NCI-H2227 (cell line): ENCODE data around the gene RIPK3.
A peak's percentile ranks its signal among the peaks of the same experiment; 100 is the strongest.

Source experiments
- DNase-seq: peaks from one replicate; lab custom pipeline; 2025; ENCODE audit not compliant: unreplicated experiment; lab: John Stamatoyannopoulos, UW

Gene RIPK3

DNA sequence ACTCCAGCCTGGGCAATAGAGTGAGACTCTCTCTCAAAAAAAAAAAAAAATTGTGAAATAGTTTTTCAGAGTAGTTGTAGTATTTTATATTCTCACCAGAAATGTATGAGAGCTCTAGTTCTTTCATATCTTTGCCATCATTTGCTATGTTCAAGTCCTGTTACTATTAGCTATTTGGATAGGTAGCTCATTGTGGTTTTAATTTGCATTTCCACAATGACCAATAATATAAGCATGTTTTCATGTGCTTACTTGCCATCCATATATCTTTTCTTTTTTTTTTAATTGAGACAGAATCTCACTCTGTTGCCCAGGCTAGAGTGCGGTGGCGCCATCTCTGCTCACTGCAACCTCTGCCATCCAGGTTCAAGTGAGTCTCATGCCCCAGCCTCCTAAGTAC is 8.4 kb upstream of the RIPK3 start:
- DNase-seq, result no peak

GRCh38 chr14:24347134-24347533 is 7.3 kb upstream of the RIPK3 start:
- DNase-seq, result no peak

- DNase-seq, result no peak
Observed at GRCh38 chr14:24343795-24344660, 4.2 kb upstream of the RIPK3 start.

GRCh38 chr14:24342889-24343288 is 3.1 kb upstream of the RIPK3 start:
- DNase-seq, result no peak

GRCh38 chr14:24340606-24341005 is 815 bp upstream of the RIPK3 start:
- DNase-seq, result no peak

GRCh38 chr14:24338843-24339242 is 948 bp downstream of the RIPK3 start:
- no peak for DNase-seq

GRCh38 chr14:24337824-24338175 is 2.0 kb downstream of the RIPK3 start:
- no peak for DNase-seq

- no peak for DNase-seq
Observed at GRCh38 chr14:24337144-24337823, 2.5 kb downstream of the RIPK3 start.

GRCh38 chr14:24335461-24336171 is 4.2 kb downstream of the RIPK3 start:
- no peak for DNase-seq

DNA sequence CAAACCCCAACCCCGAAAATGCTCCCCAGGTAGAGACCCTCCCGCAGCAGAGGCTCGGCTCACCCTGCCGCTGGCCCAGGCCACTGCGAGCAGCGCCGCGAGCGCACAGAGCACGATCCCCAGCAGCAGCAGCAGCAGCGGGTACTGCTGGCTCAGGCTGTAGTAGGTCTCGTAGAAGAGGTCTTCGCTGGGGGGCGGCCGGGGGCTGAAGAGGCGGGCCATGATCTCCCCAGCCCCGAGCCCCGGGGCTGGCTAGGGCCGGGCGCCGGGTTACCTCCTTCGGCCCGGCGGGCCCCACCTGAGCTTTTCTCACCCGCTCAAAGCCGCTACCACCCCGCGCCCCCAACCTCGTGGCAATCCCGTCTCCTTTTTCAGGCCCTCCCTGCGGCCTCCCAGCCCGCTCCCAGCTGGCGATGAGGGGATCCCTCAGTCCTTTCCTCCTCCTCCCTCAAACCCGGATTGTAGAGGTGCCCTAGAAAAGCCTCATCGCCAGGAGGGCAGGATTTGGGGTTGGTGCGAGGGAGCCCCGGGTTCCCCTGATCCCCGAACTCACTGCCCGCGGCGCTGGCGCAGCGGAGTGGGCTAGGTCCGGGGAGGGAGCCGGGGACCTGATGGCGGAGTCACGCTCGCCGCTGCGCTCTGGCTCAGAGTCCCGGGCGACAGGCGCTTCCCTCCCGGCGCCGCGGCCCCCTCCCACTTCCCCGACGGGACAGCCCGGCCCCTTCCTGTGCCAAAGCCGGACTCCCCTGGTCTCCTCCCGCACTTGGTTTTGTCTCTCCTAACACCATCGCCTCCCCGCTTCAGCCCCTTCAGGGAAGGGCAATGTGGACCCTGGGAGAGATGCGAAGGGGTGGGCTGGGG is 5.1 kb downstream of the RIPK3 start, which contains the start of gene ADCY4:
Gene ADCY4, minus strand, starts transcription at position 641 of the 861 bp plus-strand sequence. Its CDS starts 419 bp downstream, at position 222.
- DNase-seq, result no peak

- peak; percentile 29 for DNase-seq
Observed at GRCh38 chr14:24332268-24332993, 7.4 kb downstream of the RIPK3 start.

GRCh38 chr14:24331731-24332267 is 8.0 kb downstream of the RIPK3 start:
- no peak for DNase-seq

DNA sequence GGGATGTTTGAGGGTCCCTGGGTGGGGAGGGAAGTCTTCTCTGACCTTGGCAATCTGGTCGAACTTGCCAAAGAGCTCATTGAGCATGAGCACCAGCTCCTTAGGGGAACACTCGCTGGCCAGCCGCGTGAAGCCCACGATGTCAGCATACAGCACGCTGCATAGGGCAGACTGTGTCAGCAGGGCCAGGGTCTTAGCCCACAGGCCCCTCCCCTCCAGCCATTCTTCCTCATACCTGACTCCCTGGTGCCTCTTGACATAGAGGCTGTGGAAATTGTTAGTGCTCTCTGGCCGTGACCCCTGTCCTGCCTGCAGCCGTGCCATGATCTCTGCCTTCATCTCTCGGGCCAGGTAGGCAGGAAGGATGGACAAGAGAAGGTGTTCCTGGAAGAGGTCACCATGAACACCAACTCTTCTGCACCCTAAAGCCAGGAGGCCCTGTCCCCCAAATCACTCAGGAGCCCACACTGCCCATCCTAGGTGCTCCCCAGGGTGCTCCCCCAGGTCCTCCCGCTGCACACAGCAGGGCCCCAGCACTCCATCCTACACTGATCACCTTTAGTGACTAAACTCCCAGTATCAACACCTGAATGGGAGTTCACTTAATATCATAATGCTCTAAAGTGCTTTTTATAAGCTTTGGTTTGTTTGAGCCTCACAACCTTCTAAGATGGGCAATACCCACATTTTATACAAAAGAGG is 8.7 kb downstream of the RIPK3 start:
- no peak for DNase-seq

GRCh38 chr14:24329736-24330135 is 10.1 kb downstream of the RIPK3 start:
- DNase-seq, result no peak

GRCh38 chr14:24329073-24329663 is 10.6 kb downstream of the RIPK3 start:
- no peak for DNase-seq

GRCh38 chr14:24327914-24328313 is 11.9 kb downstream of the RIPK3 start:
- peak; percentile 20 for DNase-seq

DNA sequence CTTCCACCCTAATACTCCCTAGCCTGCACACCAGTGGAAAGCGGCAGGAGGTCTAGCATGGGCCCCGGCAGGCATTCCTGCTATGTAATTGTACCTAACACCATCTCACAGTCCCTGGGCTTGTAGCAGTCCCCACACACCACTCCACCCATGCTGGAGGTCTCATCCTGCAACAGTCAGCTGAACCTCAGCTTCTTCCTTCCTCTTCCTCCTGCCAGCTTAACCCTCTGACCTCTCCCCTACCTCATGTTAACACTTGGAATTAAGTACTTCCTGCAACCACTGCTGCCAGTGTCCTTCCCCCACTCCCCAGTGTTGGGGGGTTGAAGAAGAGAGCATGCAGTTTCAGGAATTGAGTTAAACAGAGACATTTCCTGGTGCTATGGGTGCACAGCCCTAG is 12.5 kb downstream of the RIPK3 start:
- no peak for DNase-seq

- no peak for DNase-seq
Observed at GRCh38 chr14:24325963-24326362, 13.8 kb downstream of the RIPK3 start.

DNA sequence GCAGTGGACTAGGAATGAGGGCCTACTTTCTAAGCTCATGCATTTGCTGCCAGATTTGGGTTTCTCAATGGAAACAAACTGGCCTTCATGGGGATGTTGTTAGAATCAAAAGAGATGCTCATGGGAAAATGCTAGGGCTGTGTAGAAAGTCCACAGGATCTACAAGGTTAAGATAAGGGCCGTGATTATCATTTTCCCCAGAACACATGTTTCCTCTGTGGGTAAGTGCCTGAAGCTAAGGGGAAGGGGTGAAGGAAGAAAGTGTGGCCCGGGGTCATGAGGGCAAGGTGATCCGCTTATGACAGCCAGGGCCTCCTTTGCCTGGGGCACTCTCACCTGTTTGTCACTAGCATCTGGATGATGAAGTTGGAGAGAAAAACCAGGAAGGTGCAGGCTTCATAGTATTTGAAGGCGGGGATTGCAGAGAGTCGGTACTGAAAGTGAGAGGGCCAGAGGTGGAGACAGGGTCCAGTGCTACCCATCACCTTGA is 14.7 kb downstream of the RIPK3 start:
- DNase-seq, result no peak
